KMS-11 (cell line): ENCODE measurements around the gene HSF2BP.

Experiments used
- H2AFZ ChIP-seq: fragments of 200-600 bp; sonication (generic); 2 replicates; pipeline ENCODE4 v1.6.1; 2016; ENCODE audit warnings: antibody characterized with exemption, mixed run types, low read depth
- H3K27ac ChIP-seq: fragments of 200-600 bp; sonication (generic); 2 replicates; pipeline ENCODE4 v1.6.1; 2016; ENCODE audit warnings: mild to moderate bottlenecking, mixed run types
- H3K27me3 ChIP-seq: fragments of 200-600 bp; sonication (generic); 2 replicates; pipeline ENCODE4 v1.6.1; 2017; ENCODE audit warnings: mild to moderate bottlenecking, low read depth, mixed run types, moderate library complexity; ENCODE audit not compliant: insufficient read depth
- H3K36me3 ChIP-seq: fragments of 200-600 bp; sonication (generic); 2 replicates; pipeline ENCODE4 v1.6.1; 2017; ENCODE audit warnings: mild to moderate bottlenecking, mixed run types; ENCODE audit not compliant: insufficient read depth
- H3K4me1 ChIP-seq: fragments of 200-600 bp; sonication (generic); 2 replicates; pipeline ENCODE4 v1.6.1; 2016; ENCODE audit warnings: mild to moderate bottlenecking, low read depth, mixed run types; ENCODE audit not compliant: poor library complexity, severe bottlenecking
- H3K4me2 ChIP-seq: fragments of 200-600 bp; sonication (generic); 2 replicates; pipeline ENCODE4 v1.7.0; 2016; ENCODE audit warnings: mild to moderate bottlenecking, mixed run types
- H3K4me3 ChIP-seq: fragments of 200-600 bp; sonication (generic); IDR thresholded peaks from 2 replicates; pipeline ENCODE4 v1.6.1; 2017; ENCODE audit warnings: low read depth, low read length, mixed read lengths; ENCODE audit not compliant: insufficient read depth
- H3K79me2 ChIP-seq: fragments of 200-600 bp; sonication (generic); 2 replicates; pipeline ENCODE4 v1.6.1; 2016; ENCODE audit warnings: low read depth, mixed run types; ENCODE audit not compliant: insufficient read depth
- H3K9ac ChIP-seq: fragments of 200-600 bp; sonication (generic); 2 replicates; pipeline ENCODE4 v1.6.1; 2016; ENCODE audit warnings: mild to moderate bottlenecking, mixed run types
- H4K20me1 ChIP-seq: fragments of 200-600 bp; sonication (generic); 2 replicates; pipeline ENCODE4 v1.6.1; 2016; ENCODE audit warnings: mild to moderate bottlenecking, mixed run types; ENCODE audit not compliant: insufficient read depth
- CTCF ChIP-seq: fragments of 200-600 bp; sonication (generic); conservative IDR thresholded peaks from 2 replicates; pipeline ENCODE4 v1.6.1; 2017; ENCODE audit warnings: low read depth, mild to moderate bottlenecking, antibody characterized with exemption, low read length, moderate library complexity, mixed read lengths

HSF2BP gene

DNA sequence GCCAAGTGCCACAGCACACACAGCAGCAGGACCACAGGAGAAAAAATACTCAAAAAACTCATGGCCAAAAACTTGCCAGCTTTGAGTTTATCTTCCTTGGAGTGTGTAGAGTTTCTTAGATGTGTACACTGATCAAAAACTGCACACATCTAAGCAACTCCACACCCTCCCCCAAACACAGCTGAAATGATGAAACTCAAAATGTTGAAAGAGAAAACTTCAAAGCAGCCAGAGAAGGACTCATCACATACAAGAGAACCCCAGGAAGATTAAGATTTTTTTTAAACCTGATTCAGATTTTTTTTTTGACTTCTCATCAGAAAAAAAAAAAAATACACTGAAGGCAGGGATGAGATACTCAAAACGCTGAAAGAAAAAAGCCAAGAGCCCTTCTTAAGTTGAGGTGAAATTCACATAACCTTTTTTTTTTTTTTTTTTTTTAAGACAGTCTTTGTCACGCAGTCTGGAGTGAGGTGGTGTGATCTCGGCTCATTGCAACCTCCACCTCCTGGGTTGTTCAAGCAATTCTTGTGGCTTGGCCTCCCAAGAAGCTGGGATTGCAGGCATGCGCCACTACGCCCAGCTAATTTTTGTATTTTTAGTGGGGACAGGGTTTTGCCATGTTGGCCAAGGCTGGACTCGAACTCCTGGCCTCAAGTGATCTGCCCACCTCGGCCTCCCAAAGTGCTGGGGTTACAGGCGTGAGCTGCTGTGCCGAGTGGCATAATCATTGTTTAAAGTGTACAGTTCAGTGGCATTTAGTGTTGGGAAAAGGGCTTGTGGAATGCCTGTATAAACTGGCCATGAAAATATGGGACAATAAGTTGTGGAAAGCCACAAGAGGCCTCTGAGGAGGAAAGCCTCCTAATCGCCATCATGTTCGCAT, 38.7 kb upstream of the HSF2BP start:
- Histone ChIP-seq H3K4me3 (no peak overlapping the region), H2AFZ (no peak overlapping the region), H3K4me2 (no peak overlapping the region), H3K9ac (no peak overlapping the region), H3K27ac (no peak overlapping the region), H3K36me3 (peaks cover 6% of the 10 kb centered on the region; the same call in 1 of the 2 replicates), H3K79me2 (no peaks in the 10 kb centered on the region), H3K27me3 (no peaks in the 10 kb centered on the region), H3K4me1 (peaks cover 8% of the 10 kb centered on the region), H4K20me1 (no peaks in the 10 kb centered on the region)
- TF ChIP-seq CTCF, result no peak

GRCh38 chr21:43696214-43696613, 36.9 kb upstream of the HSF2BP start:
- no peak overlapping the region for H3K27ac ChIP-seq
- TF ChIP-seq CTCF, result no peak
- H2AFZ ChIP-seq, result no peak overlapping the region
- H3K9ac ChIP-seq, result no peak overlapping the region
- H3K4me2 ChIP-seq, result no peak overlapping the region
- H3K4me1 ChIP-seq, result peaks cover 7% of the 10 kb centered on the region
- H3K27me3 ChIP-seq, result no peaks in the 10 kb centered on the region
- no peaks in the 10 kb centered on the region for H4K20me1 ChIP-seq
- no peak overlapping the region for H3K4me3 ChIP-seq
- peaks cover 15% of the 10 kb centered on the region; the same call in 1 of the 2 replicates for H3K36me3 ChIP-seq
- H3K79me2 ChIP-seq, result no peaks in the 10 kb centered on the region

DNA sequence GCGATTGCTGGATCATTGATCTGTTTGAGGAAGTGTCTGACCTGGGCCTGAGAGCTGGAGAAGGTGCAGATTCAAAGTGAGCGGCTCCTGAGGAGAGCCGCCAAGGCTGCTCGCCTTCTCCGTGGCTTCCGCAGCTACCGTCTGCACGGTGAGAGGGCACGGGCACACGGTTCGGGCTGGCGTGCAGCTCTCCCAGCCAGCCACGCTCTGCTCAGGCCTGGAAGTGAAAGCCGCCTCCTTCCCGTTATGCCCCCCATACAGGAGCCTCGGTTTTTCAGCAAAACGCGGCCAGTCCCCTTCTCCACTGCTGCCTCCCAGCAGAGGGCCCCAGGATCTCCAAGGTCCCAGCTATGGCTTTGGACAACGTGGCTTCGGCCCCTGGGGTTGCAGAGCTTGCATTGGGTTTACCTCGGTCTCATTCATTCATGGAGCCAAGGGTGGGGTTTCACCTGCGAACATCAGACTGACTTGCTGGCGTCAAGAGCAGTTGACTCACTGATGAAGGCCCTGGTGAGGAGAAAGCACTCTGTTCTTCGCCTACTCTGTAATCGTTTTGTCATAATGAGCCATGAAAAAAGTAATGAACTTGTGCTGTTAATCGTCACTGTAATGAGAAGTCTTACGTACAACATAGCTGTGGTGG, 35.3 kb upstream of the HSF2BP start:
- Histone ChIP-seq H3K9ac (no peak overlapping the region), H4K20me1 (no peaks in the 10 kb centered on the region), H2AFZ (no peak overlapping the region), H3K27me3 (no peaks in the 10 kb centered on the region), H3K4me2 (no peak overlapping the region), H3K36me3 (peaks cover 22% of the 10 kb centered on the region; the same call in 1 of the 2 replicates), H3K4me3 (no peak overlapping the region), H3K79me2 (no peaks in the 10 kb centered on the region), H3K4me1 (no peaks in the 10 kb centered on the region), H3K27ac (no peak overlapping the region)
- TF ChIP-seq CTCF, result no peak

DNA sequence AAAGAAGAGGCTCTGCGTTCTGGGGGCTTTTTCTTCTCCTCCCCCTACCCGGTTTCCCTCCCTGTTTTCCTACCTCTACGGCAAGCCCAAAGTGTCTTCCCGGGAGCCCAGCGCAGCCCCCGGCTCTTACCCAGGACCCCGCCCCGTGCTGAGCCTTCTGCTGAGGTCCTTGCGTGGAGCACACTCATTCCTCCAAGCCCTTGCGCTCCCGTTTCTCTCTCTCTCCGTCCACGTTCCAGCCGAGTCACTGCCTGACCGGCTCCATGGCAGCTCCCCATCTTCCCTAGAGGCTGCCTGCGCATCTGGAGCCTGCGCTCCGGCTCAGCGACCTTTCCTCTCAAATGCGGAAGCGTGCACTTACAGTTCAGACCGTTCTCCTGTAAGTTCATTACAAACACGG, 34.7 kb upstream of the HSF2BP start:
- Histone ChIP-seq H4K20me1 (no peaks in the 10 kb centered on the region), H3K4me2 (no peak overlapping the region), H3K79me2 (no peaks in the 10 kb centered on the region), H3K36me3 (peaks cover 22% of the 10 kb centered on the region; the same call in 1 of the 2 replicates), H3K9ac (no peak overlapping the region), H3K4me1 (no peaks in the 10 kb centered on the region), H3K4me3 (no peak overlapping the region), H3K27me3 (no peaks in the 10 kb centered on the region), H2AFZ (no peak overlapping the region), H3K27ac (no peak overlapping the region)
- no peak for TF ChIP-seq CTCF
